Tibial nerve (tissue), 4 donors: ENCODE measurements around the gene BCAS3.

Experiments used
- CTCF ChIP-seq, 5 experiments: fragments of 200-600 bp in 3 of 5; fragments of 450-650 bp in 2 of 5; sonication (generic) in 3 of 5; IDR thresholded peaks; one replicate each; pipeline ENCODE4 v1.5.1; 2016 to 2019; ENCODE audit warnings: antibody characterized with exemption in 5 of 5, mild to moderate bottlenecking in 3 of 5, moderate library complexity in 2 of 5
- EP300 ChIP-seq, 2 donors: sonication (generic); formaldehyde crosslinking; IDR thresholded peaks; one replicate each; pipeline ENCODE4 v1.6.1; 2017; ENCODE audit warnings: antibody characterized with exemption in 2 of 2, mild to moderate bottlenecking in 1 of 2
- POLR2A ChIP-seq, 2 donors: fragments of 450-650 bp; IDR thresholded peaks; one replicate each; pipeline ENCODE4 v1.6.1; 2017; ENCODE audit warnings: antibody characterized with exemption in 2 of 2, mild to moderate bottlenecking in 2 of 2, moderate library complexity in 2 of 2

- TF ChIP-seq CTCF (IDR thresholded peaks at IDR 0.05) (no peak), POLR2A (IDR thresholded peaks at IDR 0.05) (no peak), EP300 (IDR thresholded peaks at IDR 0.05) (no peak)
These were observed 604.7 kb downstream of the BCAS3 start for GRCh38 chr17:61282377-61282776.
